Kidney epithelial cell (primary cell): ENCODE measurements around the gene ZNF784. TPM values are rescaled to one million over a fixed set of nuclear protein-coding genes. Genes with fewer than 3 reads are reported as not detected.

Experiments
- DNase-seq: peaks from one replicate; pipeline ENCODE4 v3.0.0-alpha.2; 2010; ENCODE audit warnings: low read depth
- H3K27me3 ChIP-seq: 2 replicates; pipeline ENCODE4 v1.6.0; 2011; ENCODE audit warnings: low read length; ENCODE audit not compliant: control insufficient read depth, insufficient read depth
- H3K36me3 ChIP-seq: 2 replicates; pipeline ENCODE4 v1.5.1; 2011; ENCODE audit warnings: low read length; ENCODE audit not compliant: control insufficient read depth, insufficient read depth
- H3K4me3 ChIP-seq: 2 replicates; pipeline ENCODE4 v1.5.1; 2011; ENCODE audit warnings: low read depth, mild to moderate bottlenecking, control low read depth, low read length
- total RNA-seq: library from RNA; depleted of rRNA; stranded (reverse); fragments of >200 nt; gene quantifications from 2 replicates; pipeline ENCODE4 v1.2.3, GENCODE V29; 2015
- TF ChIP-seq, protein P1 (sequence below): IDR thresholded peaks from 2 replicates; pipeline ENCODE4 v1.5.1; 2011; ENCODE audit warnings: mild to moderate bottlenecking, moderate library complexity, low read length, control low read depth, inconsistent platforms; ENCODE audit not compliant: insufficient read depth, poor library complexity, severe bottlenecking

ZNF784 gene
- total RNA-seq, 1 donor from 2014 or later, result 3.6 TPM

- Histone ChIP-seq H3K4me3 (no peak overlapping the region), H3K27me3 (no peaks in the 10 kb centered on the region), H3K36me3 (peaks cover 3% of the 10 kb centered on the region)
- TF ChIP-seq, protein P1, sequence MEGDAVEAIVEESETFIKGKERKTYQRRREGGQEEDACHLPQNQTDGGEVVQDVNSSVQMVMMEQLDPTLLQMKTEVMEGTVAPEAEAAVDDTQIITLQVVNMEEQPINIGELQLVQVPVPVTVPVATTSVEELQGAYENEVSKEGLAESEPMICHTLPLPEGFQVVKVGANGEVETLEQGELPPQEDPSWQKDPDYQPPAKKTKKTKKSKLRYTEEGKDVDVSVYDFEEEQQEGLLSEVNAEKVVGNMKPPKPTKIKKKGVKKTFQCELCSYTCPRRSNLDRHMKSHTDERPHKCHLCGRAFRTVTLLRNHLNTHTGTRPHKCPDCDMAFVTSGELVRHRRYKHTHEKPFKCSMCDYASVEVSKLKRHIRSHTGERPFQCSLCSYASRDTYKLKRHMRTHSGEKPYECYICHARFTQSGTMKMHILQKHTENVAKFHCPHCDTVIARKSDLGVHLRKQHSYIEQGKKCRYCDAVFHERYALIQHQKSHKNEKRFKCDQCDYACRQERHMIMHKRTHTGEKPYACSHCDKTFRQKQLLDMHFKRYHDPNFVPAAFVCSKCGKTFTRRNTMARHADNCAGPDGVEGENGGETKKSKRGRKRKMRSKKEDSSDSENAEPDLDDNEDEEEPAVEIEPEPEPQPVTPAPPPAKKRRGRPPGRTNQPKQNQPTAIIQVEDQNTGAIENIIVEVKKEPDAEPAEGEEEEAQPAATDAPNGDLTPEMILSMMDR, result no peak
- DNase-seq, result no peak
Measured at GRCh38 chr19:55618426-55618825, 5.9 kb downstream of the ZNF784 start.

- Histone ChIP-seq H3K27me3 (no peaks in the 10 kb centered on the region), H3K4me3 (no peak overlapping the region), H3K36me3 (peaks cover 3% of the 10 kb centered on the region)
- TF ChIP-seq, protein P1, result no peak
- DNase-seq, result no peak
Measured at GRCh38 chr19:55617426-55617825, 6.9 kb downstream of the ZNF784 start.

- no peak overlapping the region for H3K4me3 ChIP-seq
- DNase-seq, result no peak
- H3K27me3 ChIP-seq, result no peaks in the 10 kb centered on the region
- TF ChIP-seq, protein P1, result no peak
- H3K36me3 ChIP-seq, result peaks cover 3% of the 10 kb centered on the region
Measured at GRCh38 chr19:55616395-55616875, 7.9 kb downstream of the ZNF784 start.

DNA sequence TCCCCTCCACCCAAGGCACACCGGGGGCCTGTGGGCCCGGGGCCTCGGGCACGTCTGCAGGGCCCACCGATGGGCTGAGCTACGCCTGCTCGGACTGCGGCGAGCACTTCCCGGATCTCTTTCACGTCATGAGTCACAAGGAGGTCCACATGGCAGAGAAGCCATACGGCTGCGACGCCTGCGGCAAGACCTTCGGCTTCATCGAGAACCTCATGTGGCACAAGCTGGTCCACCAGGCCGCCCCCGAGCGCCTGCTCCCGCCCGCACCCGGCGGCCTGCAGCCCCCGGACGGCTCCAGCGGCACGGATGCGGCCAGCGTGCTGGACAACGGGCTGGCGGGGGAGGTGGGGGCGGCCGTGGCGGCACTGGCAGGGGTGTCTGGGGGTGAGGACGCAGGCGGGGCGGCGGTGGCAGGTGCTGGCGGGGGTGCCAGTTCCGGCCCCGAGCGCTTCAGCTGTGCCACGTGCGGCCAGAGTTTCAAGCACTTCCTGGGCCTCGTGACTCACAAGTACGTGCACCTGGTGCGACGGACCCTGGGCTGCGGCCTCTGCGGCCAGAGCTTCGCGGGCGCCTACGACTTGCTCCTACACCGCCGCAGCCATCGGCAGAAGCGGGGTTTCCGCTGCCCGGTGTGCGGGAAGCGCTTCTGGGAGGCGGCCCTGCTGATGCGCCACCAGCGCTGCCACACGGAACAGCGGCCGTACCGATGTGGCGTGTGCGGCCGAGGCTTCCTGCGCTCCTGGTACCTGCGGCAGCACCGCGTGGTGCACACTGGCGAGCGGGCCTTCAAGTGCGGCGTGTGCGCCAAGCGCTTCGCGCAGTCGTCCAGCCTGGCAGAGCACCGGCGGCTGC, 8.6 kb downstream of the ZNF784 start:
- H3K27me3 ChIP-seq, result no peaks in the 10 kb centered on the region
- TF ChIP-seq, protein P1, result no peak
- H3K4me3 ChIP-seq, result no peak overlapping the region
- peaks cover 3% of the 10 kb centered on the region for H3K36me3 ChIP-seq
- DNase-seq, result no peak

DNA sequence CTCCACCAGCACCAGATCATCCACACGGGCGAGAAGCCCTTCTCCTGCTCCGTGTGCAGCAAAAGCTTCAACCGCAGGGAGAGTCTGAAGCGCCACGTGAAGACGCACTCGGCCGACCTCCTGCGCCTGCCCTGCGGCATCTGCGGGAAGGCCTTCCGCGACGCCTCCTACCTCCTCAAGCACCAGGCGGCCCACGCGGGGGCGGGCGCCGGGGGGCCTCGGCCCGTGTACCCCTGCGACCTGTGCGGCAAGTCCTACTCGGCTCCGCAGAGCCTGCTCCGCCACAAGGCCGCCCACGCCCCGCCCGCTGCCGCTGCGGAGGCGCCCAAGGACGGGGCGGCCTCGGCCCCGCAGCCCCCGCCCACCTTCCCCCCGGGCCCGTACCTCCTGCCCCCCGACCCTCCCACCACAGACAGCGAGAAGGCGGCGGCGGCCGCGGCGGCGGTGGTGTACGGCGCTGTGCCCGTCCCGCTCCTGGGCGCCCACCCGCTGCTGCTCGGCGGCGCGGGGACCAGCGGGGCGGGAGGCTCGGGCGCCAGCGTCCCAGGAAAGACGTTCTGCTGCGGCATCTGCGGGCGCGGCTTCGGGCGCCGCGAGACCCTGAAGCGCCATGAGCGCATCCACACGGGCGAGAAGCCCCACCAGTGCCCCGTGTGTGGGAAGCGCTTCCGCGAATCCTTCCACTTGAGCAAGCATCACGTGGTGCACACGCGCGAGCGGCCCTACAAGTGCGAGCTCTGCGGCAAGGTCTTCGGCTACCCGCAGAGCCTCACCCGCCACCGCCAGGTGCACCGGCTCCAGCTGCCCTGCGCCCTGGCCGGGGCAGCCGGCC, 9.4 kb downstream of the ZNF784 start:
- TF ChIP-seq, protein P1, result no peak
- no peak for DNase-seq
- H3K36me3 ChIP-seq, result peaks cover 3% of the 10 kb centered on the region
- no peak overlapping the region for H3K4me3 ChIP-seq
- H3K27me3 ChIP-seq, result no peaks in the 10 kb centered on the region
